GM12874 (cell line): ENCODE results near the gene SPHKAP.

Experiments used
- TF ChIP-seq, protein P1 (sequence below): IDR thresholded peaks from 2 replicates; pipeline ENCODE4 v1.5.1; 2011; ENCODE audit warnings: low read depth, mild to moderate bottlenecking, control low read depth, low read length, moderate library complexity; ENCODE audit not compliant: insufficient read depth

Gene SPHKAP

DNA sequence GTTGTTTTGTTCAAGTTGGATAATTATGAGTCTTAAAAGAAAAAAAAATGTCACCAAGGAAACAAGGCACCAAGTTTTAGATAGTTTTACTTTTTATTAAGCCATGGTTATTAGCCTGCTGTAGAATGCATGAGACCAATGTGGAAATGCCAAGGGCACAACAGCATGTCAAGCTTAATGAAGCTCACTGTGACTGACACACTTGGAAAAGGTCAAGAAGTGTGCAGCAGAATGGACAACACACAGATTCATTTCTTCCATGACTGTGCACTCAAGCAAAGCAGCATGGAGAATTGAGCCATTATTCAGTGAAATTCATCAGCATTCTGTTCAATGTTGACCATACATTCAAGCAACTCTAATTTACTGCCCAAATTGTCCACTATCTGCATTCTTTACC, 23.6 kb downstream of the SPHKAP start:
- TF ChIP-seq, protein P1, sequence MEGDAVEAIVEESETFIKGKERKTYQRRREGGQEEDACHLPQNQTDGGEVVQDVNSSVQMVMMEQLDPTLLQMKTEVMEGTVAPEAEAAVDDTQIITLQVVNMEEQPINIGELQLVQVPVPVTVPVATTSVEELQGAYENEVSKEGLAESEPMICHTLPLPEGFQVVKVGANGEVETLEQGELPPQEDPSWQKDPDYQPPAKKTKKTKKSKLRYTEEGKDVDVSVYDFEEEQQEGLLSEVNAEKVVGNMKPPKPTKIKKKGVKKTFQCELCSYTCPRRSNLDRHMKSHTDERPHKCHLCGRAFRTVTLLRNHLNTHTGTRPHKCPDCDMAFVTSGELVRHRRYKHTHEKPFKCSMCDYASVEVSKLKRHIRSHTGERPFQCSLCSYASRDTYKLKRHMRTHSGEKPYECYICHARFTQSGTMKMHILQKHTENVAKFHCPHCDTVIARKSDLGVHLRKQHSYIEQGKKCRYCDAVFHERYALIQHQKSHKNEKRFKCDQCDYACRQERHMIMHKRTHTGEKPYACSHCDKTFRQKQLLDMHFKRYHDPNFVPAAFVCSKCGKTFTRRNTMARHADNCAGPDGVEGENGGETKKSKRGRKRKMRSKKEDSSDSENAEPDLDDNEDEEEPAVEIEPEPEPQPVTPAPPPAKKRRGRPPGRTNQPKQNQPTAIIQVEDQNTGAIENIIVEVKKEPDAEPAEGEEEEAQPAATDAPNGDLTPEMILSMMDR = no peak

DNA sequence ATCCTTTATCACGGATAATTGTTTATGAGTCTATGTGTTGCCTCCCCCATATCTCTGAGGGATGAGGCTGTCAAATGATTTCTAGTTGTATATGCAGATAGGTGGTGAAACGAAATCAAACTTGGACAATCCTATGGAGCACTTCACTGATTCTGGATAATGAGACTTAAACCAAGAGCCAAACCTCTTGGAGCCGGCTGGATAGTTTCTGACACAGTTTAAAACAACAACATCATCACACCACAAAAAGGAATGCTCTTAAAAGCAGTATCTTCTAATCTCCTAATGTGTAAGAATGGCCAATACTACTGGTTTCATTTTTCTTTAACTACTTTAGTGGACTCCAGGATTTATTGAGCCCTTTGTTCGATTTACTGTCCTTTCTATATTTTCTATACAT, 36.5 kb downstream of the SPHKAP start:
- TF ChIP-seq, protein P1 = no peak

DNA sequence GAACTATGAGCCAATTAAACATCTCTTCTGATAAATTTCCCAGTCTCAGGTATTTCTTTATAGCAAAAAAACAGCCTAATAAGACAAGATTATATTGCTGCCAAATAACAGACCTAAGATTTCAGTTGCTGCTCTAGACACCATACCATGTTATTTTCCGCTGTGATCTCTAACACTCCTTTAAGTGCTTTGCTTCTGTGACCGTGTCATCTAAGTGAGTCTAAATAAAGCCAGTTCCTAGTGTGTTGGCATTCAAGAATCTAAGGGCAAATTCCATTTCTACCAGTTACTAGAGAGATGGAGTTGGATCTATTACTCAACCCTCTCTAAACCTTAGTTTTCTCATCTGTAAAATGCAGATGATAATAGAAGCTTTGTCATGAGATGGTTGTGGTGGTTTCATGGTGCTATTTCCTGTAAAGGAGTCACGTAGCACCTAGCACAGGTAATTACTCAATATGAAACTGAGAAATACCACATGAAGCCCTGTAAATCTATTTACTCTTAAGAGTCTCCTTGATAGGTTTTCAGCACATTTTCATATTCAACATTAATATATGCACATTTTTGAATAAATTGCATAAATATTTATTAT, 40.5 kb downstream of the SPHKAP start:
- TF ChIP-seq, protein P1 = no peak

DNA sequence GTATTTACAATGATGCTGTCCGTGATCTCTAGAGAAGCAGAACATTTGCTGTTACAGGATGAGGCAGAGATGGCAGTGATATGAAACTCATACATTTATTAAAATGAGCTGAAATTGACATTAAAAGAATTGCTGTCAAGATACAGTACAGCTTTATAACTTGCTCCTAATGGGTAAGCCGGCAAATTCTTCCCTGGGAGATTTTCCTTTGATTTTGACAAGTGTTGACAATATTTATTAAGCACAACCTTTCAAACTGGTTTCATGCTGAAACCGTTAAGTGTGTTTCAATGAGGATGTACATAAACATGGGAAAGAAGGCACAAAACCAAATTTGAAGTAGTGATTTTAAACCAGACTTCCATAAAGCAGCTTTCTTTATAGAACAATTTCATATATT, 45.5 kb downstream of the SPHKAP start:
- TF ChIP-seq, protein P1 = no peak

DNA sequence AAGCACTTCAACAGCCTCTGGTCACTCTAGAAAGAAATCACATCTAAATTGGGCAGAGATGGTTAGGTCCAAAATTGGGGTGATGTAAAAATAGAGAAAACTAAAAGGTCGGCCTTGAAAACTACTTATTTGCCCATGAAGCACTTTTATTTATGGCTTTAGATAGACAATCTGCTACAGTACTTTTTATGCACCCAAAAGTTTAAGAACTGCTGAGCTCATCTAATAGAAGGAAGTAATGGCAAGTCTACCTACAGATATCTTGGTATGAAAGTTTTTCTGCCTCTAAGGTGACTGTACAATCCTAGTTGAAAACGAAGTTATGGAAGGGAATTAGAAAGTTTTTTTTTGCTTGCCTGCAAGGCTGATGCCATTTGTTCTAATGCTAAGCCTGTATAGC, 46.2 kb downstream of the SPHKAP start:
- TF ChIP-seq, protein P1 = no peak

DNA sequence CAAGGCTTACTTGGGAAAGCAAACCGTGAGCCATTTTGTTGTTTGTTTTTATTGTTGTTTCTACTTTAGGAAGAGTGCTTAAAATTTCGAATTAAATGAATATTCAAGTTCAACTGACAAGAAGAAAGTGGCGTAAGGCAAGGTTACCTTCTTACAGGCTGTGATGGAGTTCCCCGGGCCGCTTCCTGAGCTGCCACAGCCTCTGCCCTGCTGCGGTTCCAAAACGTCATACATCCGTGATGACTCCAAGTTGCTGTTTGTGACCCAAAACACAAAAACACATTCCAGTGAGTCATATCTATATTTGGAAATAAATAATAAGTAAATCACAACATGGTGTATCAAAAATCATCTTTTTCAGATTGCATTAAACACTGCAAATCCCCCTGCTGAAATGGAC, 49.7 kb downstream of the SPHKAP start:
- TF ChIP-seq, protein P1 = no peak

DNA sequence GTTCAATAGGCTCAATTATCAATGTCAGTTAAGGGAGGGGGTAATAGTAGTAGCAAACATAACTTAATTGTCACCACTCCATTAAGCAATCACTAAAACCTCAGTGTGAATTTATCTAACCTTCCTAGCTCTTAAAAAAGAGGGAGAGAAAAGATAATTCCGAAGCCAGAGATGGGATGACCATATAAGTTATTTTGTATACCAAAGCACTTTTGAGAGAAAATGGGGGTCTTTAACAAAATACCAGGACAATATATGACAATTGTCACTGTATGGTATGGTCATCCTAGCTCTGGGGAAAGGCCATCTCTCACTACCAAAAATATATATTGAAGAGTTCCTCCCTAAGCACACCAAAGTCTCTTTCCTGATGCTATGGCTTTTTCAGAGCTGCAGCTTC, 55.1 kb downstream of the SPHKAP start:
- TF ChIP-seq, protein P1 = no peak
